Measurements from ENCODE around the gene MYOD1.
A peak's percentile ranks its signal among the peaks of the same experiment; 100 is the strongest.

DNA sequence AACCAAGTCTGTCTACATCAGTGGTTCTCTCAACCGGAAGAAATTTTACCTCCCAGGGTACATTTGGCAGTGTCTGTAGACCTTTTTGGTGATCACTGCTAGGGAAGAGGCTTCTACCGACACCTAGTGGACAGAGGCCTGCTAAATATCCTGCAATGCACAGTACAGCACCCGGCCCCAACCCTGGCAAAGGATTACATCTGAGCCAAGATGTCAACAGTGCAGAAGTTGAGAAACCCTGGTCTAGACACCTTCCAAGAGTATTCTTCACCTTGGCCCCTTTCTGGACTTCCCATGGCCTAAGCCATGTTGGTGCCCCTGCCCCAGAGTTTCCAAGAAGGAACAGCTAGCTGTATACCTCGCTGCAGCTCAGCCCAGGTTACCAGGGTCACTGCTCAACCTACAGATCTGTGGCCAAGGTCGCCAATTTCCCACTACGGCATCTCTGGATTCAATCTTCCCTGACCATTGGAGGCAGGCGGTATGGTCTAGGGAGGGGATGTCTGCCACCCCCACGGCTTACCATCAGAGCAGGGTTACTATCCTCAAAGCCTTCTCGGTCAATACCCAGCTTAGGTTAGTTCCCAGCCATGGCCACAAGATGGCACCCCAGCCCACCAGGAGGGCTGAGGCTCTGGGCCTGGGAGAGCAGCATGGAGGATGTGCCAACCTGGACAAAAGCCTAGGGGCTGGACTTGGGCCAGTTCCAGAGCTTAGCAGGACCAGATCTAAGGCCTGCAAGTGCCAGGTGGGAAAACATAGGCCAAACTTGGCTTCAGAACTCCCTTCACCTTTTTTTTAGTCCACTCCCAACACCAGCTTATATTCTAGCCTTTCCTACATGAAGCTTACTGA, 11.5 kb downstream of the MYOD1 start:
- TF ChIP-seq, protein P1, sequence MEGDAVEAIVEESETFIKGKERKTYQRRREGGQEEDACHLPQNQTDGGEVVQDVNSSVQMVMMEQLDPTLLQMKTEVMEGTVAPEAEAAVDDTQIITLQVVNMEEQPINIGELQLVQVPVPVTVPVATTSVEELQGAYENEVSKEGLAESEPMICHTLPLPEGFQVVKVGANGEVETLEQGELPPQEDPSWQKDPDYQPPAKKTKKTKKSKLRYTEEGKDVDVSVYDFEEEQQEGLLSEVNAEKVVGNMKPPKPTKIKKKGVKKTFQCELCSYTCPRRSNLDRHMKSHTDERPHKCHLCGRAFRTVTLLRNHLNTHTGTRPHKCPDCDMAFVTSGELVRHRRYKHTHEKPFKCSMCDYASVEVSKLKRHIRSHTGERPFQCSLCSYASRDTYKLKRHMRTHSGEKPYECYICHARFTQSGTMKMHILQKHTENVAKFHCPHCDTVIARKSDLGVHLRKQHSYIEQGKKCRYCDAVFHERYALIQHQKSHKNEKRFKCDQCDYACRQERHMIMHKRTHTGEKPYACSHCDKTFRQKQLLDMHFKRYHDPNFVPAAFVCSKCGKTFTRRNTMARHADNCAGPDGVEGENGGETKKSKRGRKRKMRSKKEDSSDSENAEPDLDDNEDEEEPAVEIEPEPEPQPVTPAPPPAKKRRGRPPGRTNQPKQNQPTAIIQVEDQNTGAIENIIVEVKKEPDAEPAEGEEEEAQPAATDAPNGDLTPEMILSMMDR (conservative IDR thresholded peaks at IDR 0.05; ENCODE audit: low read depth, low read length), result peak; percentile 71
- TF ChIP-seq EZH2 (IDR thresholded peaks at IDR 0.05; ENCODE audit: low read length, unreplicated experiment), result no peak
- no peak for TF ChIP-seq EZH2phosphoT487 (IDR thresholded peaks at IDR 0.05; ENCODE audit: borderline replicate concordance, low read length)

Measured in PC-3 (cell line).